Right lobe of liver (tissue), 6 donors: Measurements from ENCODE around the gene PRKCD. TPM values are rescaled to one million over a fixed set of nuclear protein-coding genes. Genes with fewer than 3 reads are reported as not detected.

ENCODE experiments used
- ATAC-seq, 4 donors: fragments of 200-7000 bp; cut with Tn5 transposase; one replicate each; pipeline ENCODE4 v1.9.1; 2020; ENCODE audit warnings: mild to moderate bottlenecking in 4 of 4, moderate library complexity in 4 of 4
- DNase-seq, 3 donors: peaks; one replicate each; pipeline ENCODE4 v3.0.0-alpha.2; 2020
- H3K27ac ChIP-seq, 3 donors: fragments of 200-600 bp; one replicate each; pipeline ENCODE4 v1.8.0; 2022
- H3K27me3 ChIP-seq, 2 donors: fragments of 200-600 bp; one replicate each; pipeline ENCODE4 v1.8.0; 2022
- H3K36me3 ChIP-seq, 4 donors: fragments of 200-600 bp; sonication (generic) in 1 of 4; one replicate each; pipeline versions ENCODE4 v1.5.1 to v1.8.0; 2017 to 2022; ENCODE audit warnings: control low read depth in 1 of 4
- H3K4me1 ChIP-seq, 4 donors: fragments of 200-600 bp; sonication (generic) in 1 of 4; one replicate each; pipeline versions ENCODE4 v1.5.1 to v1.8.0; 2017 to 2022; ENCODE audit warnings: control low read depth in 1 of 4
- H3K4me3 ChIP-seq, 3 donors: fragments of 200-600 bp; one replicate each; pipeline ENCODE4 v1.8.0; 2022
- H3K9me3 ChIP-seq, 4 donors: fragments of 200-600 bp; sonication (generic) in 1 of 4; one replicate each; pipeline versions ENCODE4 v1.5.1 to v1.8.0; 2017 to 2022; ENCODE audit warnings: control low read depth in 1 of 4
- POLR2A ChIP-seq: fragments of 450-650 bp; IDR thresholded peaks from one replicate; pipeline ENCODE4 v1.6.1; 2017; ENCODE audit warnings: antibody characterized with exemption, mild to moderate bottlenecking
- WGBS: methylation state at CpG from one replicate; pipeline ENCODE4 v1.1.6; 2018; ENCODE audit warnings: low coverage, low lambda C conversion rate; ENCODE audit not compliant: insufficient coverage; ENCODE audit errors: missing lambda C conversion rate; 5-methylcytosine and 5-hydroxymethylcytosine counted together
- intact Hi-C, 2 donors: fragments of 100-400 bp; cut with DNase I; formaldehyde crosslinking; loops; one replicate each; pipeline versions ENCODE4 v1.11.2 to v1.14.1; 2022
- total RNA-seq, 6 experiments: library from RNA; depleted of rRNA in 2 of 6; stranded (reverse); fragments of >200 nt in 2 of 6; fragmentation: NEBNext Ultra II Directional in 3 of 6; extraction: Animal tissue kit (Norgen Biotek cat#: 25700) in 3 of 6; gene quantifications; one replicate each; pipeline versions ENCODE4 v1.1.0 to v1.2.4, GENCODE V29; 2016 to 2023
- TF ChIP-seq, protein P1 (sequence below), 4 donors: fragments of 200-600 bp in 3 of 4; fragments of 450-650 bp in 1 of 4; IDR thresholded peaks; one replicate each; pipeline versions ENCODE4 v1.5.1 to v1.8.0; 2016 to 2022; ENCODE audit warnings: antibody characterized with exemption in 4 of 4, mild to moderate bottlenecking in 2 of 4
- donor health status: DM: no; HTN: yes; CAD: no.
- donor health status: DM: no; HTN: no; CAD: no.
- donor health status: DM: no; HTN: no; CAD: no.
- donor health status: DM: no; HTN: yes; CAD: no.
- donor health status: DM: no; HTN: yes; CAD: no.

Gene PRKCD
- total RNA-seq, 6 experiments from 2014 or later: 3.5 to 8.3 (median 5.1) TPM

DNA sequence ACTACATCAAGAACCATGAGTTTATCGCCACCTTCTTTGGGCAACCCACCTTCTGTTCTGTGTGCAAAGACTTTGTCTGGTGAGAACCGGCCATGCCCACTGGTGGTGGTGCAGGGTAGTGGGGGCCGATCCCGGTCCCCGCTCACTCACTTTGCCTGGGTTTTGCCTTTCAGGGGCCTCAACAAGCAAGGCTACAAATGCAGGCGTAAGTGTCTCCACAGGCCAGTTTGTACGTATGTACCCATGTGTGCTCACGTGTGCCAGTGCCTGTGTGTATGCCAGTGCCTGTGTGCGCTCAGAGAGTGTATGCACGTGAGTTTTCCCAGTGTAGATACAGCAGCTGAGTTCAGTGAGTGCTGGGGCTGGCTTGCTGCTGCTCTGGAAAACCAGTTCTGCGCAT lies 20.5 kb downstream of the PRKCD start:
- TF ChIP-seq POLR2A: no peak
- TF ChIP-seq, protein P1, sequence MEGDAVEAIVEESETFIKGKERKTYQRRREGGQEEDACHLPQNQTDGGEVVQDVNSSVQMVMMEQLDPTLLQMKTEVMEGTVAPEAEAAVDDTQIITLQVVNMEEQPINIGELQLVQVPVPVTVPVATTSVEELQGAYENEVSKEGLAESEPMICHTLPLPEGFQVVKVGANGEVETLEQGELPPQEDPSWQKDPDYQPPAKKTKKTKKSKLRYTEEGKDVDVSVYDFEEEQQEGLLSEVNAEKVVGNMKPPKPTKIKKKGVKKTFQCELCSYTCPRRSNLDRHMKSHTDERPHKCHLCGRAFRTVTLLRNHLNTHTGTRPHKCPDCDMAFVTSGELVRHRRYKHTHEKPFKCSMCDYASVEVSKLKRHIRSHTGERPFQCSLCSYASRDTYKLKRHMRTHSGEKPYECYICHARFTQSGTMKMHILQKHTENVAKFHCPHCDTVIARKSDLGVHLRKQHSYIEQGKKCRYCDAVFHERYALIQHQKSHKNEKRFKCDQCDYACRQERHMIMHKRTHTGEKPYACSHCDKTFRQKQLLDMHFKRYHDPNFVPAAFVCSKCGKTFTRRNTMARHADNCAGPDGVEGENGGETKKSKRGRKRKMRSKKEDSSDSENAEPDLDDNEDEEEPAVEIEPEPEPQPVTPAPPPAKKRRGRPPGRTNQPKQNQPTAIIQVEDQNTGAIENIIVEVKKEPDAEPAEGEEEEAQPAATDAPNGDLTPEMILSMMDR (IDR thresholded peaks at IDR 0.05): no peak
- Histone ChIP-seq H3K27ac (no peak overlapping the region), H3K36me3 (peaks cover 0 to 10% (median 4%) of the 10 kb centered on the region in 4 donors), H3K27me3 (no peaks in the 10 kb centered on the region), H3K4me3 (no peak overlapping the region), H3K4me1 (no peaks in the 10 kb centered on the region), H3K9me3 (no peaks in the 10 kb centered on the region)
- 80% methylated on average over 2 of the region's 11 CpGs for WGBS
- ATAC-seq: no peak
- no peak for DNase-seq
- intact Hi-C loops: no loop called here

DNA sequence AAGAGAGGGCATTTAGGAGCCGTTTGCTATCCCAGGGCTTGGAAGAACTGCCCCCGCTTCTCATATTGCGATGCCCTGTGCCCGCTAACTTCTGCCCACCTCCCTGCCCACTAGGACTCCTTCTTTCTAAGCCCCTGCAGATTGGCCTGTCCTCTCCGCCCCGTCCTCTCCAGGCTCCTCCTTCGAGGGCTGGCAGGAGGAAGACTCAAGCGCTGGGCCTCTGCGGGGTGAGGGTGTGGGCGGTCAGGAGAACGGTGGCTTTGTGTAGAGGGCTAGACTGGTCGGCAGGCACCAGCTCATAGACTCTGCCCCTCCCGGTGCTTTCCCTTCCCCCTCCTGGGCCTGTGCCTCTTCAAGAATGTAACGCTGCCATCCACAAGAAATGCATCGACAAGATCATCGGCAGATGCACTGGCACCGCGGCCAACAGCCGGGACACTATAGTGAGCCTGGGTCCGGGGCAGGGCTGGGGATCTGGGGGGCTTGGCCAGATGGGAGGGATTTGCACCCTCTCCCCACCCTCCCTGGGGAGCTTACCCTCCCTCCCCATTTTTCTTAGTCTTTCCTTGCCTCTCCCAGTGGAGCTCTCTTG lies 21.9 kb downstream of the PRKCD start:
- H3K9me3 ChIP-seq: no peaks in the 10 kb centered on the region
- H3K27ac ChIP-seq: no peak overlapping the region
- TF ChIP-seq, protein P1 (IDR thresholded peaks at IDR 0.05): no peak
- TF ChIP-seq POLR2A: no peak
- intact Hi-C loops: no loop called here
- no peaks in the 10 kb centered on the region for H3K4me1 ChIP-seq
- no peak for DNase-seq
- no peaks in the 10 kb centered on the region for H3K27me3 ChIP-seq
- H3K36me3 ChIP-seq: peaks cover 0 to 10% (median 4%) of the 10 kb centered on the region in 4 donors
- no peak overlapping the region for H3K4me3 ChIP-seq
- no peak for ATAC-seq
- WGBS: 78% methylated on average over 5 of the region's 20 CpGs

DNA sequence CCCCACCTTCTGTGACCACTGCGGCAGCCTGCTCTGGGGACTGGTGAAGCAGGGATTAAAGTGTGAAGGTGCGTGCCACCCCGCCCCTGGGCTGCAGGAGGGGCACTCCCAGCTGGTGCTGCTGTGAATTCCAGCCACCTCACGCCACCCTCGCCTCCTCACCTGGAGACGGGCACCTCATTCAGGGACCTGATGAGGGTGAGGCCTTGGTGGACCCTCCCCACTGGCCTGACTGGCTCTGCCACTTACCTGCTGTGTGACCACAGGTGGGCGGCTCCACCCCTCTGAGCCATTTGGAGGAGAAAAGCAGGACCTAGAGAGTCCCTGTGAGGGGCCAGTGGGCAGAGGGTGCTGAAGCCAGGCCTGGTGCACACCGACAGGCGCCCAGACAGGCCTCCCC lies 22.5 kb downstream of the PRKCD start:
- no peak for DNase-seq
- 100% methylated on average over 2 of the region's 9 CpGs for WGBS
- intact Hi-C loops: no loop called here
- no peaks in the 10 kb centered on the region for H3K9me3 ChIP-seq
- H3K4me3 ChIP-seq: no peak overlapping the region
- peaks cover 0 to 10% (median 4%) of the 10 kb centered on the region in 4 donors for H3K36me3 ChIP-seq
- no peaks in the 10 kb centered on the region for H3K27me3 ChIP-seq
- no peaks in the 10 kb centered on the region for H3K4me1 ChIP-seq
- H3K27ac ChIP-seq: no peak overlapping the region
- TF ChIP-seq, protein P1 (IDR thresholded peaks at IDR 0.05): no peak
- no peak for TF ChIP-seq POLR2A
- ATAC-seq: no peak

DNA sequence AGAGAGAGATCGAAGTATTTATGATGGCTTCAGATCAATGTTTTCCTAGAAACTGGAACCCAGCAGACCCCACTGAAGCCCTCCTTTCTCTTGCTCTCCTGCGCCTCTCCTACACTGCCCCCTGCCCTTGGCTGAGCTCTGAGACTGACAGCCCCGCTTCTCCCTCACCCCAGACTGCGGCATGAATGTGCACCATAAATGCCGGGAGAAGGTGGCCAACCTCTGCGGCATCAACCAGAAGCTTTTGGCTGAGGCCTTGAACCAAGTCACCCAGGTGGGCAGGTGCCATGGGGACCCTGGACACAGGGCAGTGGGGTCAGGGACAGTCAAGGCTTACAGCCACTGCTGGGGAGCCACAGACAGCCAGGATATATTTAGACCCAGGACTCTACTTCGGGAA lies 23.7 kb downstream of the PRKCD start:
- peaks cover 0 to 10% (median 4%) of the 10 kb centered on the region in 4 donors for H3K36me3 ChIP-seq
- H3K4me3 ChIP-seq: no peak overlapping the region
- no peaks in the 10 kb centered on the region for H3K4me1 ChIP-seq
- intact Hi-C loops: no loop called here
- no peaks in the 10 kb centered on the region for H3K27me3 ChIP-seq
- no peaks in the 10 kb centered on the region for H3K9me3 ChIP-seq
- H3K27ac ChIP-seq: no peak overlapping the region
- ATAC-seq (no peak), DNase-seq (no peak)
- WGBS: 100% methylated on average over 4 of the region's 7 CpGs
- TF ChIP-seq, protein P1 (IDR thresholded peaks at IDR 0.05): no peak
- TF ChIP-seq POLR2A: no peak
